AG09319 (cell line): ENCODE measurements around the gene HDAC4.

Experiments used
- DNase-seq: peaks from one replicate; pipeline ENCODE4 v3.0.0-alpha.2; 2010; ENCODE audit warnings: low read depth; ENCODE audit errors: extremely low read depth
- TF ChIP-seq, protein P1 (sequence below): IDR thresholded peaks from 2 replicates; pipeline ENCODE4 v1.5.1; 2011; ENCODE audit warnings: low read depth, mild to moderate bottlenecking, inconsistent platforms, low read length, moderate library complexity

HDAC4 gene

DNA sequence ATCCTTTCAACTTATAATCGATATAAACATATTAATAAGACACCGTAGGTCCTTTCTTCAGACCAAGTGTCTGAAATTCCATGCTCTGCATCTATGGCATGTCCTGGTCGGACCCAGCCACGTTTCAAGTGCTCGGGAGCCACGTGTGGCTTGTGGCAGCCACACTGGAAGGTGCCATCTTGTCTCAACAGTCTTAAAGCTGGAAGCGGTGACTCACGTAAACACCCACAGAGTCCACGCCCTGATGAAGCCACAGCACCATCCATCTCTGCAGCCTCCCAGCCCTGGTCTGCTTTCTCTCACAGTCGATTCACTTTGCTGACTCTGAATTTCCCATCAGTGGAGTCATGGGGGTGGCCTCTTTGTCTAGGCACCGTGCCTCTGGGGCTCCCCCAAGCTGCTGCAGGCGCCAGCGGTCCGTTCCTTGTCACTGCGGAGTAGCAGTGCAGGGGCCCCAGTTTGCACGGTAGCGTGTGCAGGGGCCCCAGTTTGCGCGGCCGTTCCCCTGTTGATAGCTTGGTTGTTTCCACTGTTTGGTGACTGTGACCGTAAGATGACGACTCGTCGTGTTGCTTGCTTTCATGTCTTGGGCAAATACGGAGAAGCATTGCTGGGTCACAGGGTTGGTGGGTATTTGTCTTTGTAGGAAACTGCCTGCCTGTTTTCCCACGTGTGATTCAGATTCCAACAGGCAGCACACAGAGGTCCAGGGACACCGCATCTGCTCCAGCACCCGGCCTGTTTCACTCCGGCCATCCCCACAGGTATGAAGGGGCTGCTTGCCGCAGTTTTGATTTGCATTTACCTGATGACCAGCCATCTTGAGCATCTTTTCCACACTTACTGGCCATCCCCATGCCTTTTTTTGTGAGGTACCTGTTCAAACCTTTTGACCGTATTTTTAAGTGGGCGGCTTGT, 240.3 kb downstream of the HDAC4 start:
- TF ChIP-seq, protein P1, sequence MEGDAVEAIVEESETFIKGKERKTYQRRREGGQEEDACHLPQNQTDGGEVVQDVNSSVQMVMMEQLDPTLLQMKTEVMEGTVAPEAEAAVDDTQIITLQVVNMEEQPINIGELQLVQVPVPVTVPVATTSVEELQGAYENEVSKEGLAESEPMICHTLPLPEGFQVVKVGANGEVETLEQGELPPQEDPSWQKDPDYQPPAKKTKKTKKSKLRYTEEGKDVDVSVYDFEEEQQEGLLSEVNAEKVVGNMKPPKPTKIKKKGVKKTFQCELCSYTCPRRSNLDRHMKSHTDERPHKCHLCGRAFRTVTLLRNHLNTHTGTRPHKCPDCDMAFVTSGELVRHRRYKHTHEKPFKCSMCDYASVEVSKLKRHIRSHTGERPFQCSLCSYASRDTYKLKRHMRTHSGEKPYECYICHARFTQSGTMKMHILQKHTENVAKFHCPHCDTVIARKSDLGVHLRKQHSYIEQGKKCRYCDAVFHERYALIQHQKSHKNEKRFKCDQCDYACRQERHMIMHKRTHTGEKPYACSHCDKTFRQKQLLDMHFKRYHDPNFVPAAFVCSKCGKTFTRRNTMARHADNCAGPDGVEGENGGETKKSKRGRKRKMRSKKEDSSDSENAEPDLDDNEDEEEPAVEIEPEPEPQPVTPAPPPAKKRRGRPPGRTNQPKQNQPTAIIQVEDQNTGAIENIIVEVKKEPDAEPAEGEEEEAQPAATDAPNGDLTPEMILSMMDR = no peak
- DNase-seq = no peak

DNA sequence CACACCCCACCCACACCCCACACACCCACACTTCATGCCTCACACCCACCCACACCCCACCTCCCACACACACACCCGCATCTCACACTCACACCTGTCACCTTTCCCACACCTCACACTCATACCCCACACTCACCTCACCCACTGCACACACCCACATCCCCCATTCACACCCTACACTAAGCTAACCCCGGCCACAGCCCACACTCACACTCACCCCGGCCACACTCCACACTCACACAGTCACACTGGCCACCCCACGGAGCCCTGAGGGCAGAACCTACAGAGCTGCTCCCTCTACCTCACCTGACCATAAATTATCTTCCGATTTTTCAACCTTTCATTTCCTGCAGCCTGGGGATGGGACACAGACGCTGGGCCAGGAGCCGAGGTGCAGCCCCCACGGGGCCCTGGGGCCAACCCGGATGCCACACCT, 241.3 kb downstream of the HDAC4 start:
- no peak for DNase-seq
- TF ChIP-seq, protein P1 = no peak

DNA sequence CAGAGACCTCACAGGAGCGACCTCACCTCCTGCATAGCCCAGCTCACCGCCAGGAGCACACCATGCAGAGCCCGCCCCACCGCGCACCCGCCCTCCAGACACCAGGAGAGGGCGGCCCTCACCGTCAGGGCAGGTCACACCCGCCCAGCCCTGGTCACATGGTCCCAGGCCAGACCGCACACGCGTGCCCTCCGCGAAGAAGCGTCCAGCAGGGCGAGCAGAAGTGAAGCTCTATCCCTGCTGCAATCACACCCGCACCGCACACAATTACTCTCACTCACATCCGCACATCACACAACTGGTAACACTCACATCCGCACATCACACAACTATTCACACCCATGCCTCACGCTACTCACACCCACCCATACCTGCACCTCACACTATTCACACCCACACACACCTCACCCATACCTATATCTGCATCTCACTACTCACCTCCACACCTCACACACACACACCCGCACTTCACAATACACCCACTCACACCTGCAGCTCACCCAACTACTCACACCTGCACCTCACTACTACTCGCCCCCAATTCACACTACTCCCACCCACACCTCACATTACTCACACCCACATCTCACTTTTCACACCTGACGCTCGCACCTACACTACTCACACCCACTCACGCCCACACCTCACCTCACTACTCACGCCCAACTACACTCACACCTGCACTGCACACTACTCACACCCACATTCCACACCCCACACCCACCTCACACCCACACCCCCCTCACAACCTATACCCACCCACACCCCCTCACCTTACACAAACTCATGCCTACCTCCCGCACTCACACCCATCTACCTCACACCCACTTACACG, 242.0 kb downstream of the HDAC4 start:
- DNase-seq = no peak
- TF ChIP-seq, protein P1 = no peak

DNA sequence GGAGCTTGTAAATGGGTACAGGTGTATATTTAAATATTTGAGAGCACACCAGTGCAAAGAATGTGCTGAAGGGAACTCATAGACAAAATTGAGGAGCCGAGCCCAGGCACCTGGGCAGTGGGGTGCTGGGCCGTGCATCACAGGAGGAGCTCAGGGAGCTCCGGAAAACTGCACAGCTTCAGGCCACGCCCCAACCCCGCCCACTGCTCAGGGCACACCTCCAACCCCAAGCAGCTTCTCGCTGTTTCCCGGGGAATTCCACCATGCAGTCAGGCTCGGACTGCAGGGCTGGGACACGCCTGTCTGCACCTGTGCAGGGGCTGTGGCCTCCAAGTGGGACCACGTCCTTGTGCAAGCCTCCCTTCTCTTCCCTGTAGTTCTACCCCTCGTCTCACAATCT, 243.0 kb downstream of the HDAC4 start:
- TF ChIP-seq, protein P1 = no peak
- no peak for DNase-seq

DNA sequence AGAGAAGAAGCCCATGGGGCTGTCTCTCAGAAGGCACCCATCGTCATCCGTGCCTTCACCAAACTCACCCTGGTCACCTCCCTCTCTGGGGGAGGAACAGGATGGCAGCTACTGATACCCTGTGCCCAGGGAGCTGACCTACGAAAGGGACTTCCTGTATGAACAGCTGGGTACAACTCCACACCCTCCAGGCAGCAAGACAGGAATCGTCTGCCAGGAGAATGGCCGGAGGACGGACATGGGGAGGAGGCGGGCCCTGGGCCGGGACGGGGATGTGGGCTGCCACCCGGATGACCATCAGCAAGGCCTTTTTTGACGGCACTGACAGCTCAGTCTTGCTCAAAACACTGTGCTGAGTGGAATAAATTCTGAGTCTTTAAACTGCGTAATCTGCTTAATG, 243.6 kb downstream of the HDAC4 start:
- DNase-seq = no peak
- TF ChIP-seq, protein P1 = no peak

DNA sequence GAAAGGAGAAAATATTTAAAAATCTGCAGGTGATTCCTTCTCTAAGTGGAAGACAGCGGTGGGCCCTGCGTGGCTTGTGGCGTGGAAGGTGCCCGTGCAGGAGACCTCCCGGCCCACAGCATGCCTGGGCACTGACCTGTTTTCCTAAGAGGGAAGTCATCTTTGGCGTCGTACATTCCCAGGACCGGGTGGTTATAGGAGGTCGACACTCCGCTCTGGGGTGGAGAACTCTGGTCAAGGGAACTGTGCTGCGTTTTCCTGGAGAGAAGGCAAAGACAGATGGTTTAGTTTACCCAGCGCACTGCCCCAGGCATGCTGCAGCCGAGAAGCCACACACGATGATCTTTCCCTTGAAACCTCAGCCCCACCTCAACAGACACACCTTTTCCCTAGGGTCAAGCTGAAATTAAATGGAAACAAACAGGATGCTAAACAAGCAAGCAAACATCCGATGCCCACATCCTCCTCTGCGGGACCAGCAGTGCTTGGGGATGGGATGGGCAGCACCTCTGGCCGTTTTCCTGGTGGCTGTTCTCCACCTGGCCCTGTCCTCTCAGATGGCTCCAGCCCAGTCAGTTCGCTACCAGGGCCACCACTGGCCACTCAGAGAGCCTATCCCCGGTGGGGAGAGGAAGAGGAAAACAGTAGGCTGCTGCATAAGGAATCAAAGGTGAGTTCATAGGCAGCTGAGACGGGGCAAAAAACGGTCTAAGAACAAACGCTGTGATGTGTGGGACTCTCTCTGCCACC, 244.1 kb downstream of the HDAC4 start:
- no peak for DNase-seq
- TF ChIP-seq, protein P1 = no peak
